ENCODE measurements around the gene QRICH2.
"Not testable (repeated sequence)": the region's sequence is repeated elsewhere in the genome, so short reads cannot be mapped to it uniquely, and the experiment has no call there.

The QRICH2 gene

GRCh38 chr17:76318586-76318985 is 10.5 kb upstream of the QRICH2 start:
- no peak for DNase-seq

GRCh38 chr17:76317535-76317934 is 9.5 kb upstream of the QRICH2 start:
- no peak for DNase-seq

DNA sequence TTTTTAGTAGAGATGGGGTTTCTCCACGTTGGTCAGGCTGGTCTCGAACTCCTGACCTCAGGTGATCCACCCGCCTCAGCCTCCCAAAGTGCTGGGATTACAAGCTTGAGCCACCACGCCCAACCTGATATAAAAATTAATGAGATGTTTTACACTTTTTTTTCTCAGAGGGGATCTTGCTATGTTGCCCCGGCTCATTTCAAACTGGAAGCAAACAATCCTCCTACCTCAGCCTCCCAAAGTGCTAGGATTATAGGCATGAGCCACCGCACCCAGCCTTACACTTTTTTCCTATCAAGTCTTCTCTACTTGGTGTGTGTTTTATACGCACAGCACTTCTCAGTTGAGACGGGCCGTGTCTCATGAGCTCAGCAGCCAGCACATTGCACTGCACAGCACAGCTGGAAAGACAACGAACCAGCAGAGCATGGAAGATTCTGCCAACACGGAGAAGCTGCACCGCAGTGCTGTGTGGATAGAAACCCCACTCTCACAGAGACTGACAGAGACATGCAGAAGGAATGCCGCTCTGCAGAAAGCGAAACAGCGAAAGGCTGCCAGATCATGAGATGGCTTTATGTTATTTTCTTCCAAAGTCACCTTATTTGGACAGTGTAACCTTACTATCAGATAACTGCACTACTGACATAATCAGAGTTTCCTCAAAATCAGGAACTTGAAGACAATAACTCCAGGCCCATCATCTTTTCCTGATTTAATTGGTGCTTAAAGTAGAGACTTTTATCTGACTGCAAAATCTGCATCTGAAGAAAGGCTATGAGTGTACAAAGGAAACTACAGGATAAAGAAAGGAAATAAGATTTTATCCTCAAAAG is 6.5 kb upstream of the QRICH2 start:
- no peak for DNase-seq

DNA sequence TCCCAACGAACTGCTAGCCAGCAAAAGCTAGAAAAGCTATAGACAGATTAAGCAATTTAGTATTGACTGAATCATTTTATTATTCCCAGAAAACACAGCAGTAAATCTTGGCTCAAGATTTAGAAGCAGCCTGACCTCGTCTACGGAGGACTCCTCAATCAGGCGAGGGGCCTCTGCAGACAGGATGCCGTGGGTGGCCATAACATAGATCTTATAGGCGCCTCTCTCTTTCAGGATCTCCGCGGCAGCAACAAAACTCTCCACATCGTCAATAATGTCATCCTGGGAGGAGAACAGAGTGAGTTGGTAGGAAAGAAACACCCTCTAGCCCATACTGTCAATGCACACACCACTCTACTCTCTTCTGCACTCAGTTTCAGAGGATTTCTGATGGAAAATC is 4.7 kb upstream of the QRICH2 start:
- no peak for DNase-seq

DNA sequence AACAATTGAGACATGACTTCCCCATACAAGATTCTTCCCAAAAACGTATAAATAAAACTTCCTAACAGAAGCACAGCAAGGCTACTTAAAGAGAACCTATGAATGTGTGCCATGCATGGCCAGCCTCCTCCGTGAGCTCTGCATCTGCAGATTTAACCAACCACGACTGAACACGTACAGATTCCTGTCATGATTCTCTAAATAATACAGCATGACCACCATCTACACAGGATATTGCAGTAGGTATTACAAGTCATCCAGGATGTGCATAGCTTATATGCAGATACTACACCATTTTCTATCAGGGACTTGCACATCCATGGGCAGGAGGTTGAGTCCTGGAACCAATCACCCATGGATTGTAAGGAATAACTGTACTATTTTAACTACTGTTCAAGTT is 1.4 kb upstream of the QRICH2 start:
- no peak for DNase-seq

- no peak for DNase-seq
Observed at GRCh38 chr17:76307299-76307965, 644 bp downstream of the QRICH2 start.

GRCh38 chr17:76305135-76305454 is 3.0 kb downstream of the QRICH2 start:
- not testable (repeated sequence) for DNase-seq

DNA sequence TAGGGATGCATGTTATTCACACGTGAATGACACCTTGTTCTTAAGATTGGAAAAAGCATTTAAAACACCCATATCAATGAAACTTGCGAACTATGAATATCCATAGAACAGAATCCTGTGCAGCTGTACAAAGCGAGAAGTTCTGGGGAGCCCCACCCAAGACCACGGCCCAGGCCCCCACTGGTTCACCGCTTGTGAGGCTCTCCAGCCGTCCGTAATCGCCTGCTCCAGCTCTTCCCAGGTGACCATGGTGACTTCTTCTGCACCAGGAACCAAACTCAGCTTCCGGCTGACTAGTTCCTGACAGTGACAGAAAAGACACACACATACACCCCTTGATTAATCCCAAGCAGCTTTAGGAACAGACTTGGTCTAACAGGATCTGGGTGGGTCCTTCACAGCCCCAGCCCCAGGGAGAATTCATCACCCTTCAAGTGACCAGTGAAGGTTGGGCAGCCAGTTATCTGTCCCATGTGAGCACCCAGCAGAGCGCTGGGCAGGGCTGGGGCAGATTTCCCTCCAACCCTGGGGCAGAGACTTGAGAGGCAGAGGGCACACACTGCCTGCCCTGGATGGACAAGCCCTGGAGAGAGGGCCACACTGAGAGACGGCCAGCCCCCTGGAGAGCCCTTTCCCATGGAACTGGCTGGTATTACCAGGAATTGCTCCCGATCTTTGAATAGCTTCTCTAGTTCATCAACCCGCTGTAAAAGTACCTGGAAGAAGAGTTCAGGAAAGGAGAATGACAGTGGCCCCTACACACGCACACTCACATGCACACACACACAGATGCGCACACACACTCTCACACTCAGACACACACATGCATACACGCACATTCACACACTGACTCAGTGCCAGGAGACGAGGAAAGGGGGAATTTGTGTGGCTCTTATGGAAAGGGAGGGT is 3.6 kb downstream of the QRICH2 start:
- DNase-seq = no peak

- DNase-seq = no peak
Observed at GRCh38 chr17:76297436-76297835, 10.6 kb downstream of the QRICH2 start.

- DNase-seq = no peak
Observed at GRCh38 chr17:76296889-76297288, 11.2 kb downstream of the QRICH2 start.

DNA sequence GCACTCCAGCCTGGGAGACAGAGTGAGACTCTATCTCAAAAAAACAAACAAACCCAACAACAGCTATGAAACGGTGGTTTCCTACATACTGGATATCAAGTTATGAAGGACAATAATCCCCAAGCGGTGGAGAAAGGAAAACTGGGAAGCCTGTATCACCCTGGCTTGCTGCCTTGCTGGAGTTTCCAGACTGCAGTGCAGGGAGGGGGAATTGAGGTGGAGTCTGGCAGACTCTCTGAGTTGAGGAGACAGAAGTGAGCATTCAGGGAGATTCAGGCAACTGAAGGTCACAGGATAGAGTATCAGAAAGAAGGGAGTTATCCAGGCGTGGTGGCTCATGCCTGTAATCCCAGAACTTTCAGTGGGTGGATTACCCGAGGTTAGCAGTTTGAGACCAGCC is 11.9 kb downstream of the QRICH2 start:
- DNase-seq = no peak

DNA sequence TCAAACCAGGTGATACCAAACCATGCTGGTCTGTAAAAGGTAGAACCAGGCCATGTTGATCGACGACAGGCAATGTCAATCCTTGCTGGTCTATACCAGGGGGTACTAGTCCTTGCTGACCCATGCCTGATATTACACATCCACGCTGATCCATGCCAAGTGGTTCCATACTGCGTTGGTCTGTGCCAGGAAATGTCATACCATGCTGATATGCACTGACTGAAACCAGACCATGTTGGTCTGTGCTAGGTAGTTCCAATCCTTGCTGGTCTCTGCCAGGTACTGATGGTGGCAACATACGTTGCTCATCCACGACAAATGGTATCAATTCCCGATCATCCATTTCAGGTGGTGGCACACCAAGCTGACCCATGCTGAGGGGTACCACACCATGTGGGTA is 15.0 kb downstream of the QRICH2 start:
- DNase-seq = no peak

- DNase-seq = no peak
Observed at GRCh38 chr17:76292567-76292966, 15.5 kb downstream of the QRICH2 start.

DNA sequence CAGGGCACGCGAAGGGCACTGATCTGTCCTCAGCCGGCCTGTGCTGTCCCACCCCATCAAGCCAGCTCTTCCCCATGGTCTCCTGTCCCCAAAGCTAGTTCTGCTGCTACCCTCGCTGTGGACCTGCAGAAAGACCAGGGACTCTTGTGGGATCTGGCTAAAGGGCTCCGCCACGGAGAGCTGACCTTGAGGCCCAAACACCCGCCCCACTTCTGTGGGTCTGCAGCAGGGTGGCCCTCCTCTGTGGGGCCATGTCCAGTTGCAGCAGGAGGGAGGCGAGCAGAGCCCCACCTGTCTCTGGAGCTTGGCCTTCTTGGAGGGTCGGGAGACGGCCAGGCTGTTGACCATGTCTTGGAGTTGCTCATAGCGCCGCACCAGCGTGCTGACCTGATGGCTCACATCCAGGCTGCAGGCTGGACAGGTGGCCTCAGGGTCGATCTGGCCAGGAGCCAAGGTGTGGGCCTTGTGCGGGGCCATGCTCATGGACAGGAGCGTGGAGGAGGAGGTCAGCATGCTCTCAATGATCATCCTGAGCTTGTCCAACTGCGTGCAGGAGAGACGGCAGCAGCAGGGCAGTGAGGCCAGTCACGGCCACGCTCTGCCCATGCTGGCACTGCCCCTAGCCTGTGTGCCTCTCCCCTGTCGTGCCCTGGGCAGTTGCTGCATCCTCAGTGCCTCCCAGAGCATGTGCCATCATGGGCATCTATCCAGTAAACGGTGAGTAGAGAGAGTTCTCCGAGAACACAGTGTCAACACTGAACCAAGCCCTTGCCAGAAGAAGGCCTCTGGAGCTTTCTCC is 26.3 kb downstream of the QRICH2 start:
- no peak for DNase-seq

GRCh38 chr17:76280650-76281049 is 27.4 kb downstream of the QRICH2 start:
- no peak for DNase-seq

- DNase-seq = no peak
Observed at GRCh38 chr17:76279742-76280287, 28.3 kb downstream of the QRICH2 start.

DNA sequence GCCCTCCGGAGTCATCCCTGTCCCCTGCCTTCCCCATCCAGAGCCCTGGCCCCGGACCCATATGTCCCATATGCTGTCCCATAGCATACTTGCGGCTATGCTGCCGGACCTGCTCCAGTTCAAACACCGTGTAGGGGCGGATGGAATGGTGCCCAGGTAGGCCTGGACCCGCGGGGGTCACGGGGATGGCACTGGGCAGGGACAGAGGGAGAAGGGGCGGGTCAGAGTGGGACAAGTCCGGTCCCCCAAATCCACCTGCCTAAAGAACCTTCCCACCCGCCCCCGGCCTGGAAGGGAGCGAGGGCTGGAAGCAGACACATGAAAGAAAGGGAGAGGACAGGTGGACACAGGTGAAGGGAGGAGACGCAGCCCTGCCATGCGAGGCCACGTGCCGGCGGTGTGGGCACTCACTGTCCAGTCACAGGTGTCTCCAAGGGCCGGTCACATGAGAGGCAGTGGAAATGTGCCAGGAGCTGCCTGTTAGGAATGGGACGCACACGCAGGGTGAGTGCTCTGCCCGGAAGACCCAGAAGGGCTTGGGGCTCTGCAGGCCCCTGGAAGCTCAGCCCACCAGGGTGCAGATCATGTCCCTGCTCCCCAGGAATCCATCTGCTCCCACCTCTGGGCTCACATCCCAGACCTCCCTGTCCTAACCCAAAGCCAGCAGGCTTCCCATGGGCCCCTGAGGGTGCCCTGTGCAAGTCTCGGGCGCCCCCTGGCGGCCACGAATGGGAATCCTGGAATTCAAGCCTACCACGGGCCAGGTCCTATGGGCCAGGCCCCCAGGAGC is 28.9 kb downstream of the QRICH2 start:
- DNase-seq = peak; percentile 54

DNA sequence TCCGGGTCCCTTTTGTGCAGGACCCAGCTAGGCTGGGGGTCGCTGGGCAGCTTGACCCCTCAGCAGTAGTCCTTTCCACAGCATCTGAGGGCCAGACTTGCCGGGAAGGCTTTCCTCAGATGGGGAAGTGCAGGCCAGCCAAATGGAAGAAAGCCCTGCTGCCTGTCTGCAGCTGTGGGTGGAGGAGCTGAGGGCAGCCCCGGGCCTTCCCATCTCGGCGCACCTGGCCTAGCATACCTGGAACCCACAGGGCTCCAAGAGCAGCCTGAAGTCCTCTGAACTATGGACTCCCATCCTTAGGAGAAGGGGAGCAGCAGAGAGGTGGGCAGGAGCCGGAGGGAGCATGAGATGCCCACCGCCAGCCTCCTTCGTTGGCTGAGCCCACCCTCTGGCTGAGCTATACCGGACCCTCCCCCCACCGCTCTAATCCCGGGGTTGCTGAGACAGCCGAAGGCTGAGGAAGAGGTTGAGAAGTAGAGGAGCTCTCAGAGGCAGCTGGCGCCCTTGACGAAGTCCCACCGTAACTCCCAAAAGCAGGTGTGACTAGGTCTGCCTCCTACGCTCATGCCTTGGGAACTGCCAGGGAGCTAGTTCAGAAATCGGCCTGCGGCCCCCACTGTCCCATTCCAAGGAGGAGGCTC is 29.7 kb downstream of the QRICH2 start:
- DNase-seq = no peak

GRCh38 chr17:76277300-76278267 is 30.5 kb downstream of the QRICH2 start:
- no peak for DNase-seq
